Ovary (tissue), 9 donors: ENCODE data around the gene MAST1. TPM values are rescaled to one million over a fixed set of nuclear protein-coding genes. Genes with fewer than 3 reads are reported as not detected.
A peak's percentile ranks its signal among the peaks of the same experiment; 100 is the strongest.

ENCODE experiments used
- DNase-seq, 5 donors: peaks; one replicate each; pipeline ENCODE4 v3.0.0-alpha.2; 2019 to 2020
- H3K27ac ChIP-seq, 2 donors: fragments of 200-600 bp; one replicate each; pipeline versions ENCODE4 v1.5.1 to v1.8.0; 2019 to 2022
- H3K27me3 ChIP-seq: fragments of 200-600 bp; one replicate; pipeline ENCODE4 v1.8.0; 2022
- H3K36me3 ChIP-seq: fragments of 200-600 bp; sonication (generic); one replicate; pipeline ENCODE4 v1.5.1; 2019
- H3K4me1 ChIP-seq: one replicate; pipeline ENCODE4 v1.8.1; 2013; ENCODE audit warnings: mild to moderate bottlenecking, moderate library complexity; ENCODE audit not compliant: insufficient read depth
- H3K4me3 ChIP-seq: fragments of 200-600 bp; sonication (generic); one replicate; pipeline ENCODE4 v1.5.1; 2017
- H3K9me3 ChIP-seq, 2 donors: fragments of 200-600 bp in 1 of 2; sonication (generic) in 1 of 2; one replicate each; pipeline versions ENCODE4 v1.5.1 to v1.8.1; 2013 to 2019; ENCODE audit warnings: mild to moderate bottlenecking in 1 of 2, moderate library complexity in 1 of 2
- EP300 ChIP-seq: sonication (generic); formaldehyde crosslinking; IDR thresholded peaks from one replicate; pipeline ENCODE4 v1.6.1; 2017; ENCODE audit warnings: antibody characterized with exemption
- POLR2A ChIP-seq: fragments of 450-650 bp; IDR thresholded peaks from one replicate; pipeline ENCODE4 v1.6.1; 2017; ENCODE audit warnings: antibody characterized with exemption, mild to moderate bottlenecking, moderate library complexity
- WGBS, 3 donors: extraction: QIAGEN DNeasy Blood & Tissue Kit in 1 of 3; methylation state at CpG; one replicate each; pipeline versions ENCODE4 v1.1.5 to v1.1.7; 2013 to 2017; 5-methylcytosine and 5-hydroxymethylcytosine counted together
- intact Hi-C, 4 donors: fragments of 100-400 bp; cut with DNase I; formaldehyde crosslinking; loops; one replicate each; pipeline versions ENCODE4 v1.11.0 to v1.15.1; 2022 to 2023
- polyA plus RNA-seq, 2 donors: library from polyadenylated mRNA; stranded (reverse); fragments of 200-250 nt in 1 of 2; fragments of 350-450 nt in 1 of 2; fragmentation: Illumina TruSeq in 1 of 2; extraction: RNeasy Lipid Tissue Mini Kit (QIAGEN cat#74804) in 1 of 2; gene quantifications; one replicate each; pipeline ENCODE4 v1.2.3, GENCODE V29; 2013 to 2014
- total RNA-seq, 7 donors: library from RNA; depleted of rRNA in 2 of 7; stranded (reverse); fragments of >200 nt in 2 of 7; fragmentation: NEBNext Ultra II Directional in 3 of 7; extraction: Animal tissue kit (Norgen Biotek cat#: 25700) in 3 of 7; gene quantifications; one replicate each; pipeline versions ENCODE4 v1.1.0 to v1.2.4, GENCODE V29; 2016 to 2023
- TF ChIP-seq, protein P1 (sequence below), 3 donors: fragments of 450-650 bp in 2 of 3; fragments of 200-600 bp in 1 of 3; IDR thresholded peaks; one replicate each; pipeline versions ENCODE4 v1.5.1 to v1.8.0; 2016 to 2022; ENCODE audit warnings: antibody characterized with exemption in 3 of 3, mild to moderate bottlenecking in 1 of 3
- donor health status: DM: no; HTN: no; CAD: no; lungs with moderate emphysema.
- donor health status: DM: no; HTN: no; CAD: no.
- donor health status: Bipolar disorder and iron deficiency.
- donor health status: DM: yes; HTN: yes; CAD: no.
- donor health status: DM: no; HTN: no; CAD: no.
- donor health status: DM: yes; HTN: yes; CAD: no.

The MAST1 gene
- total and polyA plus RNA-seq, 9 donors = 0.25 to 2.4 (median 1.1) TPM

DNA sequence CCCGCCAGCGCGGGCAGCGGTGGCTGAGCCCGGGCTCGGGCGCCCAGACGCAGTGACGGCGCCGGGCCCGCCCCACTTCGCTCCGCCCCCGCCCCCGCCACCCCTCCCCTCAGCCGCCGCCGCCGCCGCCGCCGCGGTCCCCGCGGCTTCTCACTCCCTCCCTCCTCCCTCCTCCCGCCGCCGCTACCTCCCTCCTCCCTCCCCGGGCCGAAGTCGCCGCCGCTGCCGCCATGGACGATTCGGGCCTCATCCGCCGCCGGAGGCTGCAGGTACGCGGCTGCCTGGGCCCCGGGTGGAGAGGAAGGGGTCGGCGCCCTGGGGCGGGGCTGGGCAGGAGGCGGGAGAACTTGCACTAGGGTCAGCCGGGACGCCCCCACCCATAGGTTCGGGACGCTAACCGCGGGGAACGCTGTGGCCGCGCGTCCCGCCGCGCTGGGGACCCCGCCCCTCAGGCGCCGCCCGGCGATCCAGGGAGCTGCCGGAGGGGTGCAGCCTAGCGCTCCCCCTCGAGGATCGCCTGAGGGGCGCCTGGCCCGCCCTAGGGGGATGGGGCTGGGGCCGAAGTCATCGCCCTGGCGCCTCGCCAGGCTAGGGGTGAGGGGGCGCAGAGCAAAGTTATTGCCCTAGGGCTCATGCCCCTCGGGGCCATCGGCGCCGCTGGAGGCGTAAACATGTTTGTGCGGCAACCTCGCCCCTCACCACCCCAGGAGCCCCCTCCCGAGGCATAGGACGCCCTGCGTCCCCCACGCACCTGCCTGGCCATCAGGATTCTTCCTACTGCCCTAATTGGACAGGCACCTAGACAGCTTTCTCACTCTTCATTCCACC is 4.4 kb upstream of the MAST1 start:
- DNase-seq = no peak
- Histone ChIP-seq H3K4me3 (peak overlapping the region; percentile 26), H3K4me1 (no peaks in the 10 kb centered on the region), H3K36me3 (no peaks in the 10 kb centered on the region), H3K9me3 (no peaks in the 10 kb centered on the region), H3K27me3 (peaks cover 16% of the 10 kb centered on the region), H3K27ac (no peak overlapping the region)
- TF ChIP-seq, protein P1, sequence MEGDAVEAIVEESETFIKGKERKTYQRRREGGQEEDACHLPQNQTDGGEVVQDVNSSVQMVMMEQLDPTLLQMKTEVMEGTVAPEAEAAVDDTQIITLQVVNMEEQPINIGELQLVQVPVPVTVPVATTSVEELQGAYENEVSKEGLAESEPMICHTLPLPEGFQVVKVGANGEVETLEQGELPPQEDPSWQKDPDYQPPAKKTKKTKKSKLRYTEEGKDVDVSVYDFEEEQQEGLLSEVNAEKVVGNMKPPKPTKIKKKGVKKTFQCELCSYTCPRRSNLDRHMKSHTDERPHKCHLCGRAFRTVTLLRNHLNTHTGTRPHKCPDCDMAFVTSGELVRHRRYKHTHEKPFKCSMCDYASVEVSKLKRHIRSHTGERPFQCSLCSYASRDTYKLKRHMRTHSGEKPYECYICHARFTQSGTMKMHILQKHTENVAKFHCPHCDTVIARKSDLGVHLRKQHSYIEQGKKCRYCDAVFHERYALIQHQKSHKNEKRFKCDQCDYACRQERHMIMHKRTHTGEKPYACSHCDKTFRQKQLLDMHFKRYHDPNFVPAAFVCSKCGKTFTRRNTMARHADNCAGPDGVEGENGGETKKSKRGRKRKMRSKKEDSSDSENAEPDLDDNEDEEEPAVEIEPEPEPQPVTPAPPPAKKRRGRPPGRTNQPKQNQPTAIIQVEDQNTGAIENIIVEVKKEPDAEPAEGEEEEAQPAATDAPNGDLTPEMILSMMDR (IDR thresholded peaks at IDR 0.05) = no peak
- TF ChIP-seq POLR2A = no peak
- TF ChIP-seq EP300 = no peak
- WGBS, 3 donors = 1% methylated on average over 21 to 86 of the region's 87 CpGs
- intact Hi-C loops = no loop called here

DNA sequence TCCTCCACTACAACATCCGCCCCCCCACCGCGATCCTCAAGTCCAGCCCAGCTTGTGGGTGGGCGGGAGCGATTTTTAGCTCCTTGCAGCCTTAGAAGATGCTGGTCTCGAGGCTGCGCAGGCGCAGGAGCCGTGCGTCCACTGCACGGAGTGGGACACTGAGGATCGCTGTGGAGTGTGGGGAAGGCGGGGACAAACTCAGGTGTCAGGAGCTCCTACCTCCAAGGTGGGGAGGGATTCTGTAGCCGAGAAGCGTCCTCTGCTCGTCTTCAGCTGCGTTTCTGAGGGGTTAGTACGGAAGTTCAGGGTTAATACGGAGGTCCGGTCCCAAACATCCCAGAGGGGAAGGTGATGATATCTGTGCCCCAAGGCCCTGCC is 3.8 kb upstream of the MAST1 start, which contains the start of gene RTBDN:
Gene RTBDN, minus strand, starts transcription at position 14 of the 378 bp plus-strand sequence. CDS start 4,600 bp downstream, outside the sequence.
- no peak for DNase-seq
- peak within 1 kb of the TSS; percentile 26 for H3K4me3 ChIP-seq
- H3K27me3 ChIP-seq = peaks cover 16% of the 10 kb centered on the region
- H3K36me3 ChIP-seq = no peaks in the 10 kb centered on the region
- H3K9me3 ChIP-seq = no peaks in the 10 kb centered on the region
- intact Hi-C loops = no loop called here
- no peaks in the 10 kb centered on the region for H3K4me1 ChIP-seq
- TF ChIP-seq POLR2A (no peak), EP300 (no peak)
- TF ChIP-seq, protein P1 (IDR thresholded peaks at IDR 0.05) = no peak
- no peak within 1 kb of the TSS for H3K27ac ChIP-seq
- 3 to 6% (median 3%) methylated on average over 20 of the region's 20 CpGs for WGBS, 3 donors

DNA sequence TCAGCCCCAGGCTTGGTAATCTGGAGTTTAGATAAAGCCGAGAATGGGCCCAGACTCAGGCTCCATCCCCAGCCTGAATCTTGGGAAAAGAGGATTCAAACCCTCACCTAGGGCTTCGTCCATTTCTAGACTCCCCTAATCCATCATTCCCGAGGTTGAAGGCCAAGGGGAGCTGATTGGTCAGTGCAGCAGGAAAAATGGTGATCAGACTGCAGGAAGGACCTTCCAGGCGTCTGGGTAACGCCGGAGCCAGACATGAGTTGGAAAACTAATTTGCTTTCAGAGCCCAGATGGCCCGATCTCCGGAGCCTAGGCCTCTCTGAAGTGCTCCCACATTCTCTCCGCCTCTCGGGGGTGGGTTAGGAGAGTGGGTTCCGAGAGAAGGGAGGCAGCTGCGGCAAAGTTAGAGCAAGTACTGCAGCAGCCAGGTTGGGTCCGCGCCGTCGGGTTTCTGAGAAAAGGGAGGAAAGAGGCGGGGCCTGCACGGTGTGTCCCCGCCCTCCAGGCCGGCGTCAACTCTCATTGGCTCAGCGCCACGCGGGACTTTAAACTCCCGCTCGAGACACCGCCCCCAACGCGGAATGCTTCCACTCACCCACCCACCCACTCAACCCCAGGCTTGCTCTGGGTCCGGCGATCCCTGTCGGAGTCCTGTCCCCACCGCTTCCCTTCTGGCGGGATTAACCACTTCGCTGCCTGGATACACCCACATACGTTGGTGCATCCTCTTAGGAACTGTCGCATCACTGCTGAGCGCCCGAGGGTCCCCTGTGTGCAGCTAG is 3.1 kb upstream of the MAST1 start:
- H3K27ac ChIP-seq = no peak overlapping the region
- no peak overlapping the region for H3K4me3 ChIP-seq
- 4 to 9% (median 4%) methylated on average over 39 of the region's 39 CpGs for WGBS, 3 donors
- intact Hi-C loops = no loop called here
- H3K27me3 ChIP-seq = peaks cover 17% of the 10 kb centered on the region
- no peaks in the 10 kb centered on the region for H3K36me3 ChIP-seq
- peak in 2 of 5 donors; percentile 30 to 50 for DNase-seq
- H3K4me1 ChIP-seq = no peaks in the 10 kb centered on the region
- TF ChIP-seq, protein P1 (IDR thresholded peaks at IDR 0.05) = no peak
- TF ChIP-seq POLR2A = no peak
- TF ChIP-seq EP300 = no peak
- H3K9me3 ChIP-seq = no peaks in the 10 kb centered on the region

- H3K27ac ChIP-seq = no peak overlapping the region
- DNase-seq = no peak
- H3K4me3 ChIP-seq = no peak overlapping the region
- WGBS, 3 donors = 3 to 5% (median 3%) methylated on average over 6 of the region's 6 CpGs
- intact Hi-C loops = no loop called here
- no peaks in the 10 kb centered on the region for H3K9me3 ChIP-seq
- peaks cover 5% of the 10 kb centered on the region for H3K4me1 ChIP-seq
- TF ChIP-seq, protein P1 (IDR thresholded peaks at IDR 0.05) = no peak
- TF ChIP-seq EP300 (no peak), POLR2A (no peak)
- no peaks in the 10 kb centered on the region for H3K36me3 ChIP-seq
- peaks cover 18% of the 10 kb centered on the region for H3K27me3 ChIP-seq
These were observed 1.8 kb upstream of the MAST1 start for GRCh38 chr19:12836529-12836863.
